ENCODE measurements around the gene TSPAN31. TPM values are rescaled to one million over a fixed set of nuclear protein-coding genes. Genes with fewer than 3 reads are reported as not detected.

TSPAN31 gene, protein sequence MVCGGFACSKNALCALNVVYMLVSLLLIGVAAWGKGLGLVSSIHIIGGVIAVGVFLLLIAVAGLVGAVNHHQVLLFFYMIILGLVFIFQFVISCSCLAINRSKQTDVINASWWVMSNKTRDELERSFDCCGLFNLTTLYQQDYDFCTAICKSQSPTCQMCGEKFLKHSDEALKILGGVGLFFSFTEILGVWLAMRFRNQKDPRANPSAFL
- 29.8 and 43.3 TPM in 2 replicates for total RNA-seq

GRCh38 chr12:57744777-57745484 is at the start of gene TSPAN31:
TSPAN31 (plus strand) TSS chr12:57745039; CDS start chr12:57745155, 116 bp downstream.

GRCh38 chr12:57738661-57739237 is 6.1 kb upstream of the TSPAN31 start, which contains the start of gene AGAP2:
AGAP2 (minus strand) TSS chr12:57738742; CDS start chr12:57738246, 496 bp downstream.

DNA sequence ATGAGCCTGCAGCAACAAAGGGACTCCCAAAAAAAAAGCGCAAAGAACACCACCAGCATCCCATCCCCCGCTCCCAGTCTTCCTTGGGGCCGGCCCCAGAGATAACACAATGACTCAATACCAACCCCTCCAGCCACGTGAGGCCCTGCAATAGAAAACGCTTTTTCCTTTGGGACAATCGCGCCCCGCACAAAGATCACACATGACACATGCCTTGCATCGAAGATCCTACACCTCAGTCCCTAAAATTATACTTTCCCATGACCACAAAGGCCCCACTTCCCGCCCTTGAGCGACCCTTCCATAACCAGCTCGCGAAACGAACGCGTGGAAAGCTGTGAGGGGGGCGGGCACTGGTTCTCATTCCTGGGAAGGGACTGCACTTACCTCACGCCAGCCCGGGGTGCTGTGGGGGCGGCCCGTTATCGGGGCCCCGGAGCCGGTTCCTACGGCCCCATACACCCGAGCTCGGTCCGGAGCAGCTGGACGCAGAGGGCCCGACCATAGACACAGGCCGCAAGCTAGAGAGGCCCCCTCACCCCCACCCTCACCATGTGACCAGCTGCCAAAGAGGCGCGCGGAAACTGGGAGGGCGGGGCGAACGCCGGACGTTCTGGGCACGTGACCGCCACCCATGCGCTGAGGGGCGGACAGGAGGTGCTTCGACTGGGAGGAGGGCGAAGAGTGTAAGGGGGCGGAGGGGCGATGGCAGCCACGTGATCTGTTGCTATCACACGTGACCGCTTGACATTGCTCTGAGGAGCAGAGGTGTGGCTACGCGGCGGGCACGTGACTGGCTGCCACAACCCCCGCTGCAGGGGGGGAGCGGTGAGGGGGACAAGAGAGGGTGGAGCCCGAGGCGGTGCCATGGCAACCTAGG is 7.2 kb downstream of the TSPAN31 start, which contains the start of gene CDK4:
Gene CDK4, minus strand, starts transcription at position 523 of the 880 bp plus-strand sequence. CDS start 593 bp downstream, outside the sequence.

GRCh38 chr12:57754411-57755193 is 9.8 kb downstream of the TSPAN31 start, which contains the start of gene MARCHF9:
MARCHF9 (plus strand) TSS chr12:57755103; CDS start chr12:57755529, 426 bp downstream.

DNA sequence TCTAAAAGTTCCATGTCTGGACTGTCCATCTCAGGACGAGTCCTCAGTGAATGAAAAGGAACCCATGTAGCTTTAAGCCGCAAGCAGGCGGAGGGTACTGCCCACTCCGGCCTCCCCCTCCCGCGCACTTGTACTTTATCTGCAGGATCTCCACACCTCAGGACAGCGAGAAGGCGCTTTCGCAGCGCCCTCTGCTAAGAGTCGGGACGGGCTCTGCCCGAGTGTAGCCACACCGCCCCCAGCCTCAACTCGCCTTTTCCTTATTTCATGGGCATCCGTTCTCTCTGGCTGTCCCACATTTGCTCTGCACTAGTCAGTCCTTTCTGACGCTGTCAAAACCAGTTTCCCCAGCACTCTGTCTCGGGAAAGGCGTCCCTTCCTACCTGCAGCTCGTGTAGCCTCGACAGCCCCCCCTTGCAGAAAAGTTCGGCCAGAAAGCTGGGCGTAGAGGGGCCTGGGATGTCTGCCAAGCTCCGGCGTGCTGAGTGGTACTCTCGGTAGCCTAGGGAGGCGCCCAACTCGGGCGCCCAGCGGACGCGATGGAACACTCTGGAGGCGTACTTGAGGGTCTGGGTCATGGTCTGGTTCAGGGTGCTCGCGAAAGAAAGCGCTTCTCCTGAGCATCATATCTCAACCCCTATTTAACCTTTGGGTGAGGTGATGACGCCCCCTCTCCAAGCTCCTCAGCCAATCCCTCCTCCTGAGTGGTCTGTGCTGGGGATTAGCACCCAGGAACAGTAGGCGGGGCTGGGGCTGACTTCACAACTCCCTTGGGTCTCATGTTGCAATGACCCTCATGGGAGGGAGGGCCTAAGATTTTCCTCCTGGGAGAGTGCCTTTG is 21.8 kb downstream of the TSPAN31 start, which contains the start of gene CYP27B1:
Gene CYP27B1, minus strand, starts transcription at position 615 of the 841 bp plus-strand sequence. Its CDS starts 37 bp downstream, at position 578.

GRCh38 chr12:57771873-57772428 is 27.1 kb downstream of the TSPAN31 start, which contains the start of gene METTL1:
METTL1 (minus strand) TSS chr12:57772105; CDS start chr12:57772083, 22 bp downstream.

DNA sequence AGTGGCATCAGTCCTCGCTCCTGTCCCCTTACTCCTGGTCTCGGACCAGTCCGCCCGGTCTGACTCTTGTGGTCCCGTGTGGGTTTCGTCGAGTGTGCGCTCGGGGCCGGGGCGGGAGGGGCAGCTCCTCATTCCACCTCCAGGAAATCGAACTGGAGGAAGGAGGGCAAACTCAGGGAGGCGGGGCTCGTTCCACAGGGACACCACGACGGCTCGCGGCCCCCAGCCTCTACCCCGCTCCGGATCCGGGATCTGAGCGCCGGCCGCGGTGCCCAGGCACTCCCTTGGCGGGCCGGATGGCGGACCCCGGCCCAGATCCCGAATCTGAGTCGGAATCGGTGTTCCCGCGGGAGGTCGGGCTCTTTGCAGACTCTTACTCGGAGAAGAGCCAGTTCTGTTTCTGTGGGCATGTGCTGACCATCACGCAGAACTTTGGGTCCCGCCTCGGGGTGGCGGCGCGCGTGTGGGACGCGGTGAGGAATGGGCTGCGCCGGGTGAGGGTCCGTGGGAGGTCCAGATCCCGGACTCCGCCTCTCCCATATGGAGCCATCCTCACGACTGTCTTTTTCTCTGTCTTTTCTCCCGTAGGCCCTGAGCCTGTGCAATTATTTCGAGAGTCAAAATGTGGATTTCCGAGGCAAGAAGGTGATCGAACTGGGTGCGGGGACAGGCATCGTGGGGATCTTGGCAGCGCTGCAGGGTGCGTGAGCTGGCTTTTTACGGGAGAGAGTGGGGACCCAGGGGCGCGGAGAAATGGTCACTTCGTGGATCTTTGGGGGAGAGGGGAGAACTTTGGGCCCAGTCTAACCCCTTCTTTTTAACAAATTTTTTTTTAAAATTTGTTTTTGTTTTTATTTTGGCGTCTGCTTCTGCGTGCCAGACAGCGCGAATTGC is 27.8 kb downstream of the TSPAN31 start, which contains the start of gene EEF1AKMT3:
Gene EEF1AKMT3, plus strand, starts transcription at position 186 of the 894 bp plus-strand sequence. Its CDS starts 111 bp downstream, at position 297.

GRCh38 chr12:57782608-57783465 is 38.0 kb downstream of the TSPAN31 start, which contains the start of gene TSFM:
TSFM (plus strand) TSS chr12:57782787; CDS start chr12:57782802, 15 bp downstream.

Other genes starting within 250 kb of the TSPAN31 start
- gene DDIT3, start 224.5 kb upstream of the TSPAN31 start, total RNA-seq: 8.1 and 12.8 TPM in 2 replicates
- 9.9 and 20.2 TPM in 2 replicates for gene MBD6, start 222.2 kb upstream of the TSPAN31 start, total RNA-seq
- 80.9 and 114 TPM in 2 replicates for gene DCTN2, start 197.8 kb upstream of the TSPAN31 start, total RNA-seq
- gene KIF5A, start 195.0 kb upstream of the TSPAN31 start, total RNA-seq: 0.06 TPM in 1 of 2 replicates, not detected in the other
- 3.4 and 14.0 TPM in 2 replicates for gene PIP4K2C, start 153.8 kb upstream of the TSPAN31 start, total RNA-seq
- gene DTX3, start 140.2 kb upstream of the TSPAN31 start, total RNA-seq: 0.32 and 7.2 TPM in 2 replicates
- under 0.01 and 2.5 TPM in 2 replicates for gene ARHGEF25, start 133.6 kb upstream of the TSPAN31 start, total RNA-seq
- under 0.01 and 0.06 TPM in 2 replicates for gene B4GALNT1, start 111.8 kb upstream of the TSPAN31 start, total RNA-seq
- 189 and 325 TPM in 2 replicates for gene OS9, start 50.9 kb upstream of the TSPAN31 start, total RNA-seq
- gene AGAP2, start 6.3 kb upstream of the TSPAN31 start, total RNA-seq: under 0.01 and 0.06 TPM in 2 replicates
- gene CDK4, start 7.3 kb downstream of the TSPAN31 start, total RNA-seq: 112 and 152 TPM in 2 replicates
- gene MARCHF9, start 10.1 kb downstream of the TSPAN31 start, total RNA-seq: 3.1 and 8.1 TPM in 2 replicates
- gene CYP27B1, start 22.0 kb downstream of the TSPAN31 start, total RNA-seq: 0.31 and 0.32 TPM in 2 replicates
- 2.4 and 5.6 TPM in 2 replicates for gene METTL1, start 27.1 kb downstream of the TSPAN31 start, total RNA-seq
- gene EEF1AKMT3, start 27.6 kb downstream of the TSPAN31 start, total RNA-seq: 2.1 and 2.8 TPM in 2 replicates
- 14.6 and 18.6 TPM in 2 replicates for gene TSFM, start 37.7 kb downstream of the TSPAN31 start, total RNA-seq
- gene AVIL, start 73.7 kb downstream of the TSPAN31 start, total RNA-seq: 0.81 and 2.3 TPM in 2 replicates
- gene CTDSP2, start 101.7 kb downstream of the TSPAN31 start, total RNA-seq: 47.6 and 99.0 TPM in 2 replicates
- 10.5 and 19.1 TPM in 2 replicates for gene ATP23, start 196.5 kb downstream of the TSPAN31 start, total RNA-seq